Liver (tissue), 3 donors: Measurements from ENCODE around the gene KANK4.

Experiments used
- CTCF ChIP-seq: fragments of 150-350 bp; IDR thresholded peaks from 2 replicates; pipeline ENCODE4 v1.5.1; 2017; ENCODE audit warnings: improper control_type of control experiment, low read depth, low read length; ENCODE audit not compliant: missing input control
- EGR1 ChIP-seq, 2 donors: IDR thresholded peaks; 2 replicates each; pipeline ENCODE4 v1.6.1; 2016 to 2018; ENCODE audit warnings: antibody characterized with exemption in 2 of 2, low read depth in 2 of 2
- FOXA1 ChIP-seq: IDR thresholded peaks from 2 replicates; pipeline ENCODE4 v1.6.1; 2016; ENCODE audit warnings: antibody characterized with exemption
- REST ChIP-seq: IDR thresholded peaks from 2 replicates; pipeline ENCODE4 v1.6.1; 2016; ENCODE audit warnings: antibody characterized with exemption, mild to moderate bottlenecking
- RXRA ChIP-seq, 2 donors: IDR thresholded peaks; 2 replicates each; pipeline ENCODE4 v1.6.1; 2017 to 2018; ENCODE audit warnings: antibody characterized with exemption in 2 of 2, mild to moderate bottlenecking in 1 of 2
- SP1 ChIP-seq: IDR thresholded peaks from 2 replicates; pipeline ENCODE4 v1.6.1; 2018; ENCODE audit warnings: antibody characterized with exemption, mild to moderate bottlenecking
- donor health status: healthy.
- donor health status: healthy.

GRCh38 chr1:62343911-62344310, 24.7 kb upstream of the KANK4 start:
- TF ChIP-seq CTCF (no peak), REST (no peak), EGR1 (IDR thresholded peaks at IDR 0.05; ENCODE audit: low read depth in 2 of 2) (no peak), FOXA1 (no peak), RXRA (IDR thresholded peaks at IDR 0.05) (no peak), SP1 (no peak)
